BLaER1 (cell line): ENCODE results near the gene PTPRF.
A peak's percentile ranks its signal among the peaks of the same experiment; 100 is the strongest.

ENCODE experiments used
- H3K27ac ChIP-seq: shearing (Covaris generic); formaldehyde crosslinking; 2 replicates; pipeline ENCODE4 v1.8.1; 2022
- H3K27me3 ChIP-seq: shearing (Covaris generic); formaldehyde crosslinking; 2 replicates; pipeline ENCODE4 v1.8.1; 2022
- H3K36me3 ChIP-seq: shearing (Covaris generic); formaldehyde crosslinking; 2 replicates; pipeline ENCODE4 v1.8.1; 2022
- H3K4me1 ChIP-seq: shearing (Covaris generic); formaldehyde crosslinking; 2 replicates; pipeline ENCODE4 v1.8.1; 2022
- H3K4me2 ChIP-seq: shearing (Covaris generic); formaldehyde crosslinking; 2 replicates; pipeline ENCODE4 v1.8.1; 2022
- H3K4me3 ChIP-seq: shearing (Covaris generic); formaldehyde crosslinking; 2 replicates; pipeline ENCODE4 v1.8.1; 2022
- H3K9ac ChIP-seq: shearing (Covaris generic); formaldehyde crosslinking; 2 replicates; pipeline ENCODE4 v1.8.1; 2022
- H3K9me3 ChIP-seq: shearing (Covaris generic); formaldehyde crosslinking; 2 replicates; pipeline ENCODE4 v1.8.1; 2022
- H4K20me1 ChIP-seq: shearing (Covaris generic); formaldehyde crosslinking; 2 replicates; pipeline ENCODE4 v1.8.1; 2022
- Cebpa-rat ChIP-seq: shearing (Covaris generic); IDR thresholded peaks from 2 replicates; pipeline ENCODE4 v1.8.1; 2022

PTPRF gene

GRCh38 chr1:43527111-43527878, 3.4 kb upstream of the PTPRF start:
- Histone ChIP-seq H3K9me3 (no peaks in the 10 kb centered on the region), H3K36me3 (no peaks in the 10 kb centered on the region), H3K4me3 (no peak overlapping the region), H3K9ac (no peak overlapping the region), H4K20me1 (peaks cover 7% of the 10 kb centered on the region), H3K4me2 (no peak overlapping the region), H3K27me3 (no peaks in the 10 kb centered on the region), H3K4me1 (peaks cover 16% of the 10 kb centered on the region), H3K27ac (no peak overlapping the region)
- TF ChIP-seq Cebpa-rat, result no peak

DNA sequence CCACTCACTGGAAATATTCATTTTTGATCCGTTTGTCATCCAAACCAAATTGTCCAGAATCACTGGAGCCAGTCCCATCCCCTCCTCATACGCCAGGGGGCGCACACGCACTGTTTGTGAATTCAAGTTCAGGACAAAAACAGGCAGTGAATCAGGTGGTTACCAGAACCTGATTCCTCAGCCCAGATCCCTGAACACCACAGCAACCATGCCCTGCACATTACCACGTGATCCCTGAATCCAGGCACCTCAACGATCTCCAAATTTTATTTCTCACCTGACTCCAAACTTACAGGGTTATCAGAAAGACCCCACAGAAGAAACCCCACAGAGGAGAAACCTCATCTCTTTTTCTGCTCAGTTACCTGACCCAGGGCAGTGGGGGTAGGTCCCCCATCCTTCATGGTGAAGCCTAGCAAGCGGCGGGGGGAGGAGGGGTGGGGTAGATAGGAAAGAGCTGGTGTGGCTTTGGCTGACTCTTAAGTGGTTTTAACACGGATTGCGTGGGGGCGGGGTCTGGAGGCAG, 1.4 kb upstream of the PTPRF start:
- Histone ChIP-seq H3K9me3 (no peaks in the 10 kb centered on the region), H3K4me2 (no peak overlapping the region), H3K27ac (no peak overlapping the region), H3K27me3 (no peaks in the 10 kb centered on the region), H4K20me1 (peaks cover 27% of the 10 kb centered on the region), H3K4me3 (no peak overlapping the region), H3K9ac (no peak overlapping the region), H3K36me3 (no peaks in the 10 kb centered on the region), H3K4me1 (peaks cover 28% of the 10 kb centered on the region)
- TF ChIP-seq Cebpa-rat, result no peak

DNA sequence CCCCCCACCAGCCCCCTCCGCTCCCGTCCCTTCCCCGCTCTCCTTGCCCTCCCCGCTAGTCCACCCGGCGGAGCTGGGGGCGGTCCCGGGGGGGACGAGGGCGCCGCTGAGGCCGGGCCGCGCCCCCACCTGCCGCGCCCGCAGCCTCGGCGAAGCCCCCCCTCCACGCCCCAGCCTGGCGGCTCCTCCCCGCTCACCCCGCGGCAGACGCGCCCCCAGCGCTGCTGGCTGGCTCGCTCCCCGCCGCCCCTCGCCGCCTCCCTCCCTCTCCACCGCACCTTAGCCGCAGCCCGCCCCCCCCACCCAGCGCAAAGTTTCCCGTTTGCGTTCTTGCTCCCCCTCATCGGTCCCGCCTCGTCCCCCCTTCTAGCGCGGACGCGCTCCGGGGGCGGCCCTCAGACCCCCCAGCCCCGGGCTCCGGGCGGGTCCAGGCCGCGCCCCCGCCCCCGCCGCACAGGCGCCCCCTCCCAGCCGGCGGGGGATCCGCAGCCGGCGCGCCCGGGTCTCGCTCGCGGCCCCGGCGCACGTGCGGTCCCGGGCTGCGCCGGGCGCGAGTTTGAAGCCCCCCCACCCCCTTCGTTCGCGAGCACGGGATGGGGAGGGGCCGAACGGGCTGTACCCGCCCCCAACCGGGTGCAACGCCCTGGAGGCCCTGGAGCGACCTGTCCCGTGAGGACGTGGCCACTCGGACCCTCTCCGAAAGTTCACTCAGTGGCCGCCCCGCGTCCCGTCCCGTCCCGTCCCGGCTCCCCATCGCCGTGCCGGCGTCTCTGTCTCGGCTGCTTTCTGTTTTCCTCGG, 623 bp downstream of the PTPRF start:
- H3K4me2 ChIP-seq, result peak overlapping the region; percentile 97
- peaks cover 28% of the 10 kb centered on the region for H3K4me1 ChIP-seq
- H4K20me1 ChIP-seq, result peaks cover 47% of the 10 kb centered on the region
- H3K9ac ChIP-seq, result peak overlapping the region; percentile 75
- peak overlapping the region; percentile 73 for H3K4me3 ChIP-seq
- no peaks in the 10 kb centered on the region for H3K36me3 ChIP-seq
- H3K27ac ChIP-seq, result peak overlapping the region; percentile 61; the same call in 1 of the 2 replicates
- no peaks in the 10 kb centered on the region for H3K9me3 ChIP-seq
- no peak for TF ChIP-seq Cebpa-rat
- no peaks in the 10 kb centered on the region for H3K27me3 ChIP-seq

GRCh38 chr1:43531906-43532584, 1.4 kb downstream of the PTPRF start:
- peaks cover 55% of the 10 kb centered on the region for H4K20me1 ChIP-seq
- peak overlapping the region; percentile 23; the same call in 1 of the 2 replicates for H3K27ac ChIP-seq
- H3K4me2 ChIP-seq, result peak overlapping the region; percentile 97
- no peaks in the 10 kb centered on the region for H3K27me3 ChIP-seq
- H3K9me3 ChIP-seq, result no peaks in the 10 kb centered on the region
- H3K36me3 ChIP-seq, result no peaks in the 10 kb centered on the region
- H3K4me1 ChIP-seq, result peaks cover 28% of the 10 kb centered on the region
- H3K4me3 ChIP-seq, result peak overlapping the region; percentile 73
- H3K9ac ChIP-seq, result peak overlapping the region; percentile 75
- no peak for TF ChIP-seq Cebpa-rat

DNA sequence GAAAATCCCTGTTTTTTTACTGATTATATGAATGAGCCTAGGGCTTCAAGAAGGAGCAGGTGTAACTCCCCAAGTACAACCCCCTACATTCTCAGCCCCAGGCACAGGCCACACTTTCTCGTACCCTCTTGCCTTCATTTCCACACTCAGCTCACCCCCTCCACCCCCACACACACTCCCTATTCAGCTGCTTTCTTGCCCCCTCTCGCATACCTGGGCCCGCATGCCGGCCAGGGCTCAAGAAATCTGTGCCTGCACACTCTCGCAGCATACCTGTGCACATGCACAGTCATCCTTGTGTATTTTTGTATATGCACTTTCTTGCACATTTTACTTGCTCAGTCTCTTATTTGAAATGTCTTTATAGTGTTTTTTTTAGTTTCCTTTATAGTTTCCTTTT, 2.0 kb downstream of the PTPRF start:
- Histone ChIP-seq H4K20me1 (peaks cover 61% of the 10 kb centered on the region), H3K4me3 (no peak overlapping the region), H3K9me3 (no peaks in the 10 kb centered on the region), H3K4me2 (peak overlapping the region; percentile 97), H3K27ac (no peak overlapping the region), H3K27me3 (no peaks in the 10 kb centered on the region), H3K9ac (no peak overlapping the region), H3K4me1 (peaks cover 28% of the 10 kb centered on the region), H3K36me3 (no peaks in the 10 kb centered on the region)
- TF ChIP-seq Cebpa-rat, result no peak

GRCh38 chr1:43533584-43533983, 2.9 kb downstream of the PTPRF start:
- peaks cover 28% of the 10 kb centered on the region for H3K4me1 ChIP-seq
- H3K9me3 ChIP-seq, result no peaks in the 10 kb centered on the region
- peaks cover 8% of the 10 kb centered on the region; the same call in 1 of the 2 replicates for H3K36me3 ChIP-seq
- H3K27ac ChIP-seq, result no peak overlapping the region
- no peaks in the 10 kb centered on the region for H3K27me3 ChIP-seq
- H4K20me1 ChIP-seq, result peaks cover 63% of the 10 kb centered on the region
- no peak overlapping the region; the same call in 1 of the 2 replicates for H3K4me2 ChIP-seq
- H3K4me3 ChIP-seq, result no peak overlapping the region
- TF ChIP-seq Cebpa-rat, result no peak
- no peak overlapping the region for H3K9ac ChIP-seq

GRCh38 chr1:43534256-43534655, 3.6 kb downstream of the PTPRF start:
- TF ChIP-seq Cebpa-rat, result no peak
- Histone ChIP-seq H3K27me3 (no peaks in the 10 kb centered on the region), H3K4me3 (no peak overlapping the region), H3K4me2 (no peak overlapping the region), H3K9ac (no peak overlapping the region), H3K36me3 (peaks cover 14% of the 10 kb centered on the region; the same call in 1 of the 2 replicates), H3K9me3 (no peaks in the 10 kb centered on the region), H3K4me1 (peaks cover 28% of the 10 kb centered on the region), H4K20me1 (peaks cover 63% of the 10 kb centered on the region), H3K27ac (no peak overlapping the region)

- H3K36me3 ChIP-seq, result peaks cover 34% of the 10 kb centered on the region
- no peak overlapping the region for H3K9ac ChIP-seq
- TF ChIP-seq Cebpa-rat, result no peak
- H3K4me1 ChIP-seq, result peaks cover 19% of the 10 kb centered on the region
- no peak overlapping the region for H3K4me2 ChIP-seq
- no peaks in the 10 kb centered on the region for H3K9me3 ChIP-seq
- H4K20me1 ChIP-seq, result peaks cover 69% of the 10 kb centered on the region
- no peak overlapping the region for H3K4me3 ChIP-seq
- H3K27me3 ChIP-seq, result no peaks in the 10 kb centered on the region
- H3K27ac ChIP-seq, result no peak overlapping the region
Observed at GRCh38 chr1:43536196-43536863, 5.6 kb downstream of the PTPRF start.

DNA sequence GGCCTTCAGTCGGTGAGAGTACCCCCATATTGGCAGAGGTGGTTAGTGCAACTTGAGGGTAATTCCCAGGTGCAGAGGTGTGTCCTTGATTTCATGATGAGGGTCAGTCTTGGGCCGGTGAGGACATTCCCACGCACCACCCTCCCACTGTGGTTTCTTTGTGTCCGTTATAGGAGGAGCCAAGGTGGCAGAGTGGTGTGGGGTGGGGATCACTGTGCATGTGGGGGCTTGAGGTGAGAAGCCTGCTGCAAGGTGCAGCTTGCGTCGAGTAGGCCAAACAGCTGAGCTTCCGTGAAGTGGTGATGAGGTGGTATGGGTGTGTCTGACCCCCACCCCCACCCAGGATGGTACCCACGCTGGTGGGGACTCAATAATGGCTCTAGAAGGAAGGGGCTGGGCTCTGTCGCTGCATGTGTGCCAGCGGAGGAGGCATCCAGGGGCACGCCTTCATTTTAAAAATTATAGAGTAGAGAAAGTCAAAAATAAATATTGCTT, 6.2 kb downstream of the PTPRF start:
- Histone ChIP-seq H3K27me3 (no peaks in the 10 kb centered on the region), H3K36me3 (peaks cover 35% of the 10 kb centered on the region), H3K9ac (no peak overlapping the region), H3K4me2 (no peak overlapping the region), H3K4me3 (no peak overlapping the region), H3K4me1 (peaks cover 15% of the 10 kb centered on the region), H4K20me1 (peaks cover 72% of the 10 kb centered on the region), H3K27ac (no peak overlapping the region), H3K9me3 (no peaks in the 10 kb centered on the region)
- no peak for TF ChIP-seq Cebpa-rat
